GM21737 (cell line): ENCODE results near the gene EVPL.
"Not testable (repeated sequence)": the region's sequence is repeated elsewhere in the genome, so short reads cannot be mapped to it uniquely, and the experiment has no call there.

Experiments
- ATAC-seq: cut with Tn5 transposase; IDR thresholded peaks from one replicate; pipeline ENCODE4 v1.9.1; 2021; ENCODE audit warnings: mild to moderate bottlenecking, moderate library complexity; ENCODE audit not compliant: unreplicated experiment

The EVPL gene

DNA sequence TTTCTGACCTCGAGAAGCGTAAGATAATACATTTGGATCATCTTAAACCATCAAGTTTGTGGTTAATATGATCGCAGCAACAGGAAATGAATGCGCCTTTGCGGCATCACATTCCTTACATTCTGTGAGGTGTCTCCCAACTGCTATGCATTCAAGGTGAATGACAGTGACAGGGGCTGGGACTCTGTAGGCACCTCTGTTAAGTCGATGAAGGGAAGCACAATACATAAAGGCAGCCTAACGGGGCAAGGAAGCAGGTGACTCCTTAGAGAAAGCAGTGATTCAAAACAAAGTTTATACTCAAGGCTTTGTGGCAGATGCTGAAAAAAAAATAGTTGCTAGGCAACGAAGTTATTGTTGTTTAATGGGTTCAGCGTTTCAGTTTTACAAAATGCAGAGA, 21.6 kb upstream of the EVPL start:
- ATAC-seq = no peak

DNA sequence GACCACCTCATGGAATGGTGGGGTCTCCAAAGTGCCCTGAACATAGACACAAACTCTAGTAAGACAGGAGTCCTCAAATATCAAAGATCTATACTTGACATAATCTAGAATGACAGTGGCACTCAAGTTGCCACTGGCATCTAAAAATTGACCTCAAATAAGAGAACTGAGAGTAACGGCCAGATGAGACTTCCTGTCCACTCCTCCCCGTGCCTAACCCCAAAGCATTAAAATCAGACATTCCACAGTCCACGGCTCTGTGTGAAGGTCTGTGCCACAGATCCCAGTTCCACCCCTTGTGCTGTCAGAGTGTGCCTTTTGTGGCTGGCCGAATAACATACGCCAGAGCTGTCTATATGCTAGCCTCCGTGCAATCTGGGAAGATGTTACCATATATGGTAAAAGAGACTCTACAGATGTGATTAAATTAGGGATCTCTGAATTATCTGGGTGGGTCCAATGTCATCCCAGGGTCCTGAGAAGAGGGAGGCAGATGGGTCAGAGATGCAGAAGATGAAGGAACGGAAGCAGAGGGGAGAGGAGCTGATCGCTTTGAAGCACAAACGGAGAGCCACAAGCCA, 21.0 kb upstream of the EVPL start:
- no peak for ATAC-seq

DNA sequence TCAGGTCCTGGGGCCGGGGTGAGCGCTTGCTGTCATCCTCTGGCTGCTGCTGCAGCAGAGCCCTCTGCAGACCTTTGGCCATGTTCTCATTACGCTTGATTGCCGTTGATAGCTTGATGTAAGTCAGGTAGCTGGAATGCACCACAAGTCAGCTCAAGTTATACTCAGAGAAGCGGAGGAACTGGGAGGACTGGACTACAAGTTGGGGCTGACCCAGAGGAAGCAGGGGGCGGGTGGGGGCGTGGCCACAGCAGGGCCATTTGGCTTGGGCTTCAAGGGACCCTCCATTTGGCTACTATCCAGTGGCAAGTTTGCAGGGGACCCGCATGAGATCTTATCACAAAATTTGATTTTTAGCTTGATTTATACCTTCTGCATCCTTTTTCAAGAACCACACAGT, 19.0 kb upstream of the EVPL start:
- no peak for ATAC-seq

DNA sequence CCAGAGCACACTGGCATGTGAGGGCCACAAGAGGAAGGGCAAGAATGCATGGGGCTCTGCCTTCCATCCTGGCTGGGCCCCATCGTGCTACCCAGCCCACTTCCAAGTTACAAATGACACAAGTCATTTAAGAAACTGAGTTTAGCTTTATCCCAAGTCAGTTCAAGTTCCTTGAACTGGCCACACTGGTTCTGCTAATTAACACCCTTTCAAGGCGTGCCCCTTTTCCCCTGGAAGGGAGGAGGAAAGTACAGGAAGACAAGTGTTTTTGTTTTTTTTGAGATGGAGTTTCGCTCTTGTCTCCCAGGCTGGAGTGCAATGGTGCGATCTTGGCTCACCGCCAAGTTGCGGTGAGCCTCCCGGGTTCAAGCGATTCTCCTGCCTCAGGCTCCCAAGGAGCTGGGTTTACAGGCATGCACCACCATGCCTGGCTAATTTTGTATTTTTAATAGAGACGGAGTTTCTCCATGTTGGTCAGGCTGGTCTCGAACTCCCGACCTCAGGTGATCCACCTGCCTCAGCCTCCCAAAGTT, 17.4 kb upstream of the EVPL start:
- not testable (repeated sequence) for ATAC-seq

DNA sequence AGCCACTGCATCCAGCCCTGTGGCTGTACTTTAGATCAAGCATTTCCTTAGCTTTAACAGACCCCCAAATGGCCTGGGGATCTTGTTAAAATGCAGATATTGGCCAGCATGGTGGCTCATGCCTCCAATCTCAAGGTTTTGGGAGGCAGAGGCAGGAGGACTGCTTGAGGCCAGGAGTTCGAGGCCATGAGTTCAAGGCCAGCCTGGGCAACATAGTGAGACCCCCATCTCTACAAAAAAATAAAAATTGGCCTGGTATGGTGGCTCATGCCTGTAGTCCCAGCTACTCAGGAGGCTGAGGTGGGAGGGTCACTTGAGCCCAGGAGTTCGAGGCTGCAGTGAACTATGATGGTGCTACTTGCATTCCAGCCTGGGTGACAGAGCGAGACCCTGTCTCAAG, 15.8 kb upstream of the EVPL start:
- not testable (repeated sequence) for ATAC-seq

DNA sequence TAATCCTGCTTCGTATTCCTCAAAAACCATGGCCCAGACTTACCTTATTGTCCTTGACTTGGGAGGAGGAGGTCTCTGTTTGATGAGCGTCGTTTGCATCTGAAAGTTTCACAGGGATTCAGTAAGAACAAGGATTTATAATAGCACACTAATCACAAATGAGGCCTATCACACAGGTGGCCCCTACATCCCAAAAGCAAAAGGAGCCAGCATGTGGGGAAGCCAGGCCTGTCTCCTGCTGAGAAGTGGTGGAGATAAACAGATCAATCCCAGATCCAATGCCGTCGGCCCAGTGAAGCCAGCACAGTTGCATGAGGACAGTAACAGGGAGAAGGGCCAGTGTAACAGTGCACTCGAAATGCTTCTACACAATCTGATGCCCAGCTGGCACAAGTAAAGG, 13.3 kb upstream of the EVPL start:
- ATAC-seq = no peak

DNA sequence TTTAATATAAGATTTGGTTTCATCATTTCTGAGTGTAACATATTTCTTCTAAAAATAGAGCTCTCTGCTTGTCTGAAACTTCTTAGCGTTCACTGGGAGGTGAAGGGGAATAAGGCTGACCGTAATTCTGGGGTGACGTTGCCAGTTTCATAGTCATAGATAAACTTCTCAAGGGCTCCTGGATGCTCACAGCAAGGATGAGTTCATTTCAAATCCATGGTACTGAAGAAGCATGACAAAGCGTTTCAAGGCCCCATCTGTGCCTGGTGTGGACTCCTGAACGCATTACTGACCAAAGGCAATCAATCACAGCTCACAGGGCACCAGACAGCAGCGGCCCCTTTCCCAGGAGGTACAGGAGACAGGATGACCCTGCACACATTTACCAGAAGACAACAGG, 12.0 kb upstream of the EVPL start:
- ATAC-seq = no peak

DNA sequence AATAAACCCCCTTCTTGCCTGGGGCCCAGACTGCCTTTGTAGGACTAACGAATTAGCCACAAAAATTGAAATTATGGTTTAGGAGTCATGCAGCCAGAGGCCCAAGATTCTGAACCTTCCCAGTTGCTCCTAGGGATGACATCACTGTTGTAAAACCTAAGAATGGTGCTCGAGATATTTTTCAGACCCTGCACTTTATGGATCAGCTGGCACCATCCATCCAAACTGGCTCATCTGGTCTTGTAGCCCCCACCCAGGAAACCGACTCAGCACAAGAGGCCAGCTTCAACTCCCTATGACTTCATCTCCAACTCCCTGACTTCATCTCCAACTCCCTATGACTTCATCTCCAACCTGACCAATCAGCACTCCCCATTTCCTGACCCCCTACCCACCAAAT, 10.9 kb upstream of the EVPL start:
- no peak for ATAC-seq

DNA sequence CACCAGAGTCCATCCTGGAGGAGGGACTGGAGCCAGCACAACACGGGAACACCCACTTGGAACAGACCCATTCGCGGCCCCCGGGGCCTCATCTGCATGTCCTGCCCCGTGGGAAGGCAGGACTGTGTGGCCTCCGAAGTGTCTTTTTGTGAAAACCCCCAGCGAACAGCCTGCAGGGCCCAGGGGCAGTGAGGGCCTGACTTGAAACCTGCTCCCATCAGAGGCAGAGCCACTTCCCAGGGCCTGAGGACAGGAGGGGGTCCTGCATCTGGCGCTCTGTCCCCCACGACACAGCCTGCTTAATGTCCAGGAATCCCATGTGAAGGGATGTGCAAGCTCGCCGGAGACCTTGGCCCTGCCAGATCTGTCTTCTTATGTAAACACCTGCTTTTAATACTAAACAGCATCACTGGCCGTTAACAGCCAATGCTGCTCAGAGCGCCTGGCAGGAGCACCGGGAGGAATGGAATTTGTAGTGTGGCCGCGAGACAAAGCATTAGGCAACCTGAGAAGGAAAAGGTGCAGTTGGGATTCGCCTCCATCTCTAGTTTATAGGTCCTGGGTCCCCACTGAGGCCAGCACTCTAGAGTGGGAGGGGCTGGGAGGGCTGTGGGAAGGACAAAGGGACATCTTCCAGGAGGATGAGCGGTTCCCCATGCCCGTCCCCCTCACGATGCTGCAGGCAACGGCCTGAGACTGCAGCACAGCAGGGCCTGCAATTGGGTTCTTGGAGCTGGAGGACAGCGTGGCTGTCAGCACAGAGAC, 9.6 kb upstream of the EVPL start:
- ATAC-seq = no peak

DNA sequence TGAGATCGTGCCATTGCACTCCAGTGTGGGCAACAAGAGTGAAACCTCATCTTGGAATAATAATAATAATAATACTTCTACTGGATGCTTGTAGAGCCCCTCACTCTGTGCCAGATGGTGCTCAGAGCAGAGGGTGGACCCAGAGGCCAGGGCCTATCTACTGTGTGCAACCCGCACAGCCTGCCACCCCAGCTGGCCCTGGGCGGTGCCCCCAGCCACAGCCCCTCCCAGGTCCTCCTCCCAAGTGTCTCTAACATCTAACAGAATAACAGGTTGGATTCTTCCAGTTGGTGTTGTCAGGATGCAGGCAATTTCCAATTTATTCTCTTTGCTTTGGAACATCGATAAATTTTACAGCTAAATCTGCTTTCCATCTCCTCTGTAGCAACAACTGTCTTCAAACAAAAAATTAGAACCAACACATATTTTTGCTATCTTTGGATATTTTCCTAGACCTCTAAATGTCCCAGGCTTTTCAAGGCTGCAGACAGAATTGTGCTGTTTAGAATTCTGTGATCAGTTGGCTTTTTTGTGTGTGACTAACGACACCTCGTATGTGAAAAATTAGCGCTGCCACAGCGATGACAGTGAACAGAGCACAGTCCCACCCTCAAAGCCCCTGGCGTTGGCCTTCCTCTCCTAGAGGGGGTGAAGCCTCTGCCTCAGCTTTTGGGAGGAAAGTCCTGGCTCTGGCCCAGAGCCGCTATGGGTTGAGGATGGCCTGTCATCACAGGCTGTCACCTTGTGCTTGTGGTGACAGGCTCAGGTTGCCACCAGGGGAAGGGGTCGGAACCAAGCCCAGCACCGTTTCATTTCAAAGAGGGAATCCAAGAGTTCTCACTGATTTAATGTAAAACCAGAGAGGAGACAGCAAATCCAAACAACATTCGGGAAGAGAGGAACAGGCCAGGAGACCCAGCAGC, 7.6 kb upstream of the EVPL start:
- ATAC-seq = no peak

DNA sequence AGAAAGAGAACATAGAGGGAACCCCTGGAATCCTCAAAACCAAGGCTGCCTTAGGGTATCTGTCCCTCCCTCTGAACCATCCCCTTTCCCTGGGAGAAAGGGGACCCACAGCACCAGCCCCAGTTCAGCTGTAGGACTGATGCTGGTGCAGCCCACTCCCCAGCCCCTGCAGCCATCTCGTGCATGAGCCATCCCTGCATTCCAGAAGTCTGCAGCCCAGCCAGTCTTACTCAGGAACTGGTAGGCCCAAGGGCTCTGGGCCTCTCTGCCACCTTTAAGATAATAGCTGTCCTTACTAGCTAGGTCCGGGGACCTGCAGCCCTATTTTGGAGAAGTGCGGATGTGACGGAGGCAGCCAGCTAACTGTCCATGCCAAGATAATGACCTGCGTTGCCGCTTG, 6.0 kb upstream of the EVPL start:
- ATAC-seq = no peak

DNA sequence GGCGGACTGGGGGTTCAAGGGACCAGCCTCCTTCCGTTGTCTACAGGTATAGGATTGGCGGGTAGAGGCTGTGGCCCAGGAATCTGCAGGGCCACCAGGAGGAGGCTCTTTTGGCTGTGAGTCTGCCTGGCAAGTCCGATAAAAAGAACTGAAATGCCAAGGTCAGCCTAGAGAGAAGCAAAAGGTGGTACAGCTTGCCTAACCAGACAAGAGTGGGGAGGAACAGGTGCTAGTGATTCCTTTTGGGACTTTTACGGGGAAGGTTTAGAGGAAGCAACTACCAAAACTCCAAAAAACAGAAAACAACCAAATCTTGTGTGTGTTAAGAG, 5.6 kb upstream of the EVPL start:
- ATAC-seq = no peak

DNA sequence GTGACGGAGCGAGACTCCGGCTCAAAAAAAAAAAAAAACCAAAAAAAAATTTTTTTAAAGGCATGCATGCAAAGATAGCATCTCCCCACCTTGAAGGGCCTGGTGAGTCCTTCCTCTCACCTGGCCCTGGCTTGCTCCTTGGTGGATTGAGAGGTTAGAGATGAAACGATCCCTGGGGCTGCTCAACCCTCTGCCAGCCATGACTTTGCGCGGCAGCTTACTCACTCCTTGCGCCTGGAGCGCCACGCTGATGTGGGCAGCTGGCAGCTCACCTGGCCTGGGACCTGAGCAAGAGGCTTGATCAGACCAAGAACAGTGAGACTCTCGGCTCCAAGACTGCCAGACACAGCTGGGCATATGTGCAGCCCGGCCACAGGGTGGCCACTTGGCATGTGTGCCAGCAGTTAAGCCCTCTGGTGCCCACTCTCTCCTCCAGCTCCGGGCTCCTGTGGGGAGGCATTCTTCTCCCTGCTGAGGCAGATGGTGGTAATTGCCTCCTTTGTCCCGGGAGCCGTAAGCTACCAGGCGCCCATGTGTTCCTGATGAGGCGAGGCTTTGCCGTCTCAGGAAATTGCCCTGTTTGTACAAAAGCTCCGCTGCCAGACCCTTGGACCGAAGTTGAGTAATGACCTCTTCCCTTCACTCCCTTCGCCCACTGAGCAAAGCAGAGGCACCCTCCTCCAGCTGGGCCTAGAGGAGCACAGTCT, 5.1 kb upstream of the EVPL start:
- ATAC-seq = no peak

DNA sequence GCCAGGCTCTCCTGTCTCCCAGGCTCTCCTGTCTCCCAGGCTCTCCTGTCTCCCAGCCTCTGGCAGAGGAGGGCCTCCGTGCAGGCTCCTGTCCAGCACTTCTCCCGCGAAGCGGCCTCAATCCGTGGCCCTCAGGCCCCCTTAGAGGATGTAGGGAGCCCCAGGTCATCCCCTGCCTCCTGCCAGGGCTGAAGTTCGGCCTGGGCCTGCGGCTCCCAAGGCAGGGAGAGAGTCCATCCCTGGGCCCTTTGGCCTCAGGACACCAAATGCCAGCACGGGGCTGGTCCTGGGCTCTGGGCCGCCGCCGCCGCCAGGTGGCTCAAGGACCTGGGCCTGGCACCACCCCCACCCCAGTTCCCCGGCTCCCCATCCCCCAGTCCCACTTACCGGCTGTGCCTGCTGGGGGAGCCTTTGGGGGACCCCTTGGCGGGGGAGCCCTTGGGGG, 370 bp downstream of the EVPL start:
- no peak for ATAC-seq

DNA sequence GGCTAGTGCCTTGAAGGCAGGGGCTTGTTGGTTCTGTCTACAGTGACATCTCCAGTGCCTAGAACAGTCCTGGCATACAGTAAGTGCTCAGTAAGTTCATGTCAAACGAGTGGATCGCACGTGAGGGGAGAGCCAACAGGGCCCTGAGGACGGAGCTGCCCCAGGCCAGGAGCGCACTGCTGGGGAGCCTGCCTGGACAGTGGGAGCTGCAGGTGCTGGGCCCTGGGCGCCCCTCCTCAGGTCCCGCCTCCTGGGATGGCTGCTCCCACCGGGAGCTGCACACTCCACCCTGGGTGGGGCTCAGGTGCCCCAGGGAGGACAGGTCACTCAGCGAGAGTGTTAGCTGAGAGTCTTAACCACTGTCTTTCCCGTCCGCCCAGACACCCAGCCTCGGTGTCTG, 1.8 kb downstream of the EVPL start:
- no peak for ATAC-seq

DNA sequence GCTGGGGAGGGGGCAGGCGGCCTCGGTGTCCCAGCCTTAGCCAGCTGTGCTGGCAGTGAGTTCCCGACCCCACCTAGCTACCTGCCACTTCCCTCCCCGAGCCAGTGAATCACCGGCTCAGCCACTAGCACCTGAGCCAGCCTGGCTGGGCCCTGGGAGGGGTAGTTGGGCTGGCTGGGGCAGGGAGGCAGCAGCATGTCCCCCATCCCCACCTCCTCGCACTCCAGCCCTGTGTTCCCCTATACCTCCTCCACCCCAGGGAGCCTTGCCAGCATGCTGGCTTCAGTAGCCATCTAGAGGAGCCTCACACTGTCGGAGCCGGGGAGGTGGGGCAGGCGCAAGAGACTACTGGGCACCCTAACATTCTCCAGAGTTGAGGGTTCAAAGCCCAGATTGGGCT, 2.8 kb downstream of the EVPL start:
- ATAC-seq = no peak

DNA sequence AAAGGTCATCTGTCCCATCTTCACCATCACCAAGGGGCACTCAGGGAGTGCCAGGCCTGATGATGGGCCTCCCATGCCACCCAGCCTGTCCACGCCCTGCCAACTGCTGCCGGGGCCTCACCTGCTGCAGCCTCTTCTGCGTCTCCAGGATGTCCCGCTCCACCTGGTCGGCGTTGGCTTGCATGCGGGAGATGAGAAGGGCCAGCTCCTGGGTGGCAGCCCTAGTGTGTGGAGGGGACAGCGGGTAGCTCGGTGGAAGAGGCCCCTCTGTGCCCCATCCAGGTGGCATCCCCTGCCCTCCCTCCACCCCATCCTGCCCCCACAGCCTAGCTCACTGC, 3.2 kb downstream of the EVPL start:
- ATAC-seq = no peak

DNA sequence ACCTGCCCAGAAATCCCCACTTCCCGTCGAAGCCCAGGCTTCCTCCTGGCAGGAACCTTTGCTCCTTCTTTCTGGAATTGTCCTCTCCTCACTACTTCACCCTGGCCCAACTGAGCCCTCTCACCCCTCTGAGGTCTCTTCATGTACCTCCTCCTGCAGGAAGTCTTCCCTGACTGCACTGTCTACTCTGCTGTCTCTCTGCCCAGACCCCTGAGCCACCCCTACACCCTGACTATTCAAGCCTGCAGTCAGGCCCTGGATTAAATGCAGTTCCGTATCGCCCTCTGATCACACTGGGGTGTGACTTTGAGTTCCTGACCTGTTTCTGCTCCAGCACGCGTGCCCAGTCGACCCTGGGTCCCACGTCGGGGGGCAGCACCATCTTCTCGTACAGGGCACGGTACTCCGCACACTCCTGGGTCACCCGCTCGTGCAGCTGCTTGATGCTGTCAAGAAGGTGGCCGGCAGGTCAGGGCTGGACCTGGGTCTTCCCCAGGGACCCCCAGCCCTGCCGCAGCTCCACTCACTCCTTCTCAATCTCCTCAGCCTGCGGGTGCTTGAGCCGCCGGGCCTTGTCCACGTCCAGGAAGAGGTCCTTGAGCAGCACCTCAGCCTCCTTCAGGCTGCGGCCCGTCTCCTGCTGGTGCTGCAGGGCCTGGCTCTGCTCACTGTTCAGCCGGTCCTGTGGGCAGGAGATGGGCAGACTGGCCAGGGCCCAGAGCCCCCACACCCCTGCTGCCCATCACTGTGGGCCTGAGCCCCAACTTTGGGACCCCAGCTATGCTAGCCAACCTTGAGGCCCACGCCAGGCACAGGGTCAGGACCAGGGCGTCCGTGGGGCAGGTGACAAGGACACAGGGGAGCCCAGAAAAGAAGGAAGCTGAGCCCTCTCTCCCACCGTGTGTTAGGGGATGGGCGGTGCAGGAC, 3.9 kb downstream of the EVPL start:
- ATAC-seq = no peak

DNA sequence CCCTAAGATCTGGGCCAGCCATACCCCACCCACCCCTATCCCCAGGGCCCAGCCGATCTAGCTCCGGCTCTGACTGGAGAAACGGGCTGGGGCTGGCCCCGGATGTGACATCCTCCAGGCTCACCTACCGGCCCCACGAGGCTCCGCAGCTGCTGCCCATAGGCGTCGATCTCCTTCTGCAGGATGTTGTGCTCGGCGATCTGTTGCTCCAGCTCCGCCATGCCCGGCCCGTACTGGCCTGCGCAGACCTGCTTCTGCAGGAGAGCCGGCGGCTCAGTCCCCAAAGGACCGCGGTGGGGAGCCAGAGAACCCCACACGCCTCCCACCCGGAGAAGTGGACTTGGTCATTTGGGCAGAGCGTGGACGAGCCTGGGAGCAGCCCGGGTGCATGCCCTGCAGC, 4.8 kb downstream of the EVPL start:
- no peak for ATAC-seq

DNA sequence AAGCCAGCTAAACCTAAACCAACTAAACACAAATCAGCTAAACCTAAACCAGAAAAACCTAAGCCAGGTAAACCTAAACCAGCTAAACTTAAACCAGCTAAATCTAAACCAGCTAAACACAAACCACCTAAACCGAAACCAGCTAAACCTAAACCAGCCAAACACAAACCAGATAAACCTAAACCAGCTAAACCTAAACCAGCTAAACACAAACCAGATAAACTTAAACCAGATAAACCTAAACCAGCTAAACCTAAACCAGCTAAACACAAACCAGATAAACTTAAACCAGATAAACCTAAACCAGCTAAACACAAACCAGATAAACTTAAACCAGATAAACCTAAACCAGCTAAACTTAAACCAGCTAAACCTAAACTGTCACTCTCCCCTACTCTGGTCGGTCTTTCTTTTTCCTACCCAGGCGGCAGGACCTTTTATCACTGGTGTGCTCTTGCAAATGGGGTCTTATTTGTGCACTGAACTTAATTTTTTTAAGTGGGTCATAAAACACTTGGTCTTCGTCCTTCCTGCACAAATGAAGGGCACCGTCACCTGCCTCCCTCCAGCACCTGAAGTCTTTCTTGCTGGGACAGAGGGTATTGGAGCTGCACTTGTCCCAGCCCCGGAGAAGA, 7.2 kb downstream of the EVPL start:
- ATAC-seq = no peak
